Ovary (tissue), 3 donors: ENCODE measurements around the gene USH2A.

Experiments used
- EP300 ChIP-seq: sonication (generic); formaldehyde crosslinking; IDR thresholded peaks from one replicate; pipeline ENCODE4 v1.6.1; 2017; ENCODE audit warnings: antibody characterized with exemption
- POLR2A ChIP-seq: fragments of 450-650 bp; IDR thresholded peaks from one replicate; pipeline ENCODE4 v1.6.1; 2017; ENCODE audit warnings: antibody characterized with exemption, mild to moderate bottlenecking, moderate library complexity
- TF ChIP-seq, protein P1 (sequence below), 3 donors: fragments of 450-650 bp in 2 of 3; fragments of 200-600 bp in 1 of 3; IDR thresholded peaks; one replicate each; pipeline versions ENCODE4 v1.5.1 to v1.8.0; 2016 to 2022; ENCODE audit warnings: antibody characterized with exemption in 3 of 3, mild to moderate bottlenecking in 1 of 3
- donor health status: DM: no; HTN: no; CAD: no.

DNA sequence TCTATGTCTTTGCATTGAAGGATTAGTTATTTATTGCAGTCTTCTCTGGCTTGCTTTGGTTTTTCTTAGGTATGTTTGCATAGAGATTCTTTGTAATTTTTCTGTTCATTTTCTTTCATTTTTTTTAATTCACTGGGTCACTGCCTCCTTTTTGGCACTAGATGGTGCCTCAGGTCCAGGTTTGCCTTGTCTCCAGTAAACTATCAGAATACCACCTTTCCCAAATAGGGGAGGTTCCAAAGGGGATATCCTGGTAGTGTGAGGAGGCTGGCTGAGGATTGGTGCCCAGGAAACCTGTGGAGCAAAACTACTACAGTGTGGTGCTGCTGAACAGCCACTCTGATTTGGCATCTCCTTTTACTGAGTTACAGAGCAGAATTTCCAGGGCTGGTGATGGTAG is 599.0 kb downstream of the USH2A start:
- TF ChIP-seq, protein P1, sequence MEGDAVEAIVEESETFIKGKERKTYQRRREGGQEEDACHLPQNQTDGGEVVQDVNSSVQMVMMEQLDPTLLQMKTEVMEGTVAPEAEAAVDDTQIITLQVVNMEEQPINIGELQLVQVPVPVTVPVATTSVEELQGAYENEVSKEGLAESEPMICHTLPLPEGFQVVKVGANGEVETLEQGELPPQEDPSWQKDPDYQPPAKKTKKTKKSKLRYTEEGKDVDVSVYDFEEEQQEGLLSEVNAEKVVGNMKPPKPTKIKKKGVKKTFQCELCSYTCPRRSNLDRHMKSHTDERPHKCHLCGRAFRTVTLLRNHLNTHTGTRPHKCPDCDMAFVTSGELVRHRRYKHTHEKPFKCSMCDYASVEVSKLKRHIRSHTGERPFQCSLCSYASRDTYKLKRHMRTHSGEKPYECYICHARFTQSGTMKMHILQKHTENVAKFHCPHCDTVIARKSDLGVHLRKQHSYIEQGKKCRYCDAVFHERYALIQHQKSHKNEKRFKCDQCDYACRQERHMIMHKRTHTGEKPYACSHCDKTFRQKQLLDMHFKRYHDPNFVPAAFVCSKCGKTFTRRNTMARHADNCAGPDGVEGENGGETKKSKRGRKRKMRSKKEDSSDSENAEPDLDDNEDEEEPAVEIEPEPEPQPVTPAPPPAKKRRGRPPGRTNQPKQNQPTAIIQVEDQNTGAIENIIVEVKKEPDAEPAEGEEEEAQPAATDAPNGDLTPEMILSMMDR (IDR thresholded peaks at IDR 0.05): no peak
- TF ChIP-seq EP300 (no peak), POLR2A (no peak)
